PC-9 (cell line): ENCODE data around the gene ZNF784. TPM values are rescaled to one million over a fixed set of nuclear protein-coding genes. Genes with fewer than 3 reads are reported as not detected.

Experiments used
- BruUV-seq: library from RNA; stranded (reverse); fragments of 400-500 nt; replicated peaks from 2 replicates; lab custom pipeline; 2021; lab: Mats Ljungman, UMichigan
- CTCF ChIA-PET: fragments of 300-600 bp; sonication (Branson Sonifier 250); formaldehyde crosslinking; loops from one replicate; lab custom pipeline; 2022; ENCODE audit warnings: antibody characterized with exemption; lab: Charles Lee
- POLR2A ChIA-PET: fragments of 300-600 bp; sonication (Branson Sonifier 250); formaldehyde crosslinking; loops from one replicate; lab custom pipeline; 2022; ENCODE audit warnings: antibody characterized with exemption; ENCODE audit not compliant: unreplicated experiment; lab: Charles Lee
- DNase-seq, 2 experiments: peaks; one replicate each; pipeline versions ENCODE4 v3.0.0 to v3.0.0-alpha.2; 2015 to 2022; ENCODE audit warnings: mixed read lengths in 1 of 2
- H2AFZ ChIP-seq: fragments of 200-600 bp; sonication (generic); 2 replicates; pipeline ENCODE4 v1.8.1; 2017; ENCODE audit warnings: antibody characterized with exemption
- H3F3A ChIP-seq: fragments of 200-600 bp; sonication (generic); 2 replicates; pipeline ENCODE4 v1.8.1; 2017; ENCODE audit warnings: antibody characterized with exemption, mild to moderate bottlenecking, low read depth; ENCODE audit not compliant: insufficient read depth
- H3K27ac ChIP-seq: fragments of 200-600 bp; sonication (generic); 2 replicates; pipeline ENCODE4 v1.6.1; 2016; ENCODE audit warnings: mixed run types
- H3K27me3 ChIP-seq: fragments of 200-600 bp; sonication (generic); 2 replicates; pipeline ENCODE4 v1.6.1; 2016; ENCODE audit warnings: low read depth, mixed run types; ENCODE audit not compliant: insufficient read depth
- H3K36me3 ChIP-seq: fragments of 200-600 bp; sonication (generic); 2 replicates; pipeline ENCODE4 v1.6.1; 2016; ENCODE audit warnings: low read depth, mixed run types
- H3K4me1 ChIP-seq: fragments of 200-600 bp; sonication (generic); replicated peaks from 2 replicates; pipeline ENCODE4 v1.6.1; 2016; ENCODE audit warnings: mixed run types; ENCODE audit not compliant: insufficient read depth
- H3K4me2 ChIP-seq: fragments of 200-600 bp; sonication (generic); 2 replicates; pipeline ENCODE4 v1.6.1; 2017; ENCODE audit warnings: mixed run types
- H3K4me3 ChIP-seq: fragments of 200-600 bp; sonication (generic); 2 replicates; pipeline ENCODE4 v1.6.1; 2016; ENCODE audit warnings: mixed run types
- H3K79me2 ChIP-seq: fragments of 200-600 bp; sonication (generic); 2 replicates; pipeline ENCODE4 v1.6.1; 2017; ENCODE audit warnings: low read depth, mixed run types
- H3K9me2 ChIP-seq: fragments of 200-600 bp; sonication (generic); 2 replicates; pipeline ENCODE4 v1.8.1; 2017; ENCODE audit warnings: mild to moderate bottlenecking; ENCODE audit not compliant: insufficient read depth
- H3K9me3 ChIP-seq: fragments of 200-600 bp; sonication (generic); 2 replicates; pipeline ENCODE4 v1.8.1; 2016; ENCODE audit warnings: low read depth; ENCODE audit not compliant: insufficient read depth
- H4K20me1 ChIP-seq: fragments of 200-600 bp; sonication (generic); 2 replicates; pipeline ENCODE4 v1.8.1; 2017; ENCODE audit not compliant: insufficient read depth
- CTCF ChIP-seq: fragments of 200-600 bp; sonication (generic); conservative IDR thresholded peaks from 2 replicates; pipeline ENCODE4 v1.6.1; 2017; ENCODE audit warnings: mixed run types, antibody characterized with exemption, mild to moderate bottlenecking, moderate library complexity
- EZH2 ChIP-seq: fragments of 200-600 bp; sonication (generic); IDR thresholded peaks from 2 replicates; pipeline ENCODE4 v1.8.0; 2017; ENCODE audit warnings: antibody characterized with exemption, low read depth
- intact Hi-C: fragments of 100-400 bp; cut with micrococcal nuclease; formaldehyde crosslinking; loops from one replicate; pipeline ENCODE4 v1.10.0; 2022; ENCODE audit not compliant: unreplicated experiment
- total RNA-seq: library from RNA; stranded (reverse); gene quantifications from 2 replicates; pipeline ENCODE4 v1.2.3, GENCODE V29; 2021

Gene ZNF784
- total RNA-seq, 1 experiment from 2014 or later: 5.4 TPM

- no peak for DNase-seq
- peaks cover 5% of the 10 kb centered on the region; the same call in 1 of the 2 replicates for H3K4me1 ChIP-seq
- ChIA-PET POLR2A (interaction anchor here (0.7 kb wide), 1 partner anchor 106 kb away, joined by 4 read pairs; no protein-coding TSS in a partner anchor), CTCF (interaction anchor here (0.7 kb wide), 1 partner anchor 116 kb away, joined by 14 read pairs; no protein-coding TSS in a partner anchor)
- intact Hi-C loops: no loop called here
- H3K9me2 ChIP-seq: no peaks in the 10 kb centered on the region
- no peak overlapping the region for H3K4me2 ChIP-seq
- no peaks in the 10 kb centered on the region for H3K9me3 ChIP-seq
- TSS peak; percentile 3 for BruUV-seq
- H3K79me2 ChIP-seq: no peaks in the 10 kb centered on the region
- H3K27ac ChIP-seq: no peak overlapping the region
- H3K27me3 ChIP-seq: no peaks in the 10 kb centered on the region
- TF ChIP-seq CTCF (no peak), EZH2 (no peak)
- no peak overlapping the region for H3K4me3 ChIP-seq
- H4K20me1 ChIP-seq: peaks cover 10% of the 10 kb centered on the region
- H3K36me3 ChIP-seq: peaks cover 3% of the 10 kb centered on the region; the same call in 1 of the 2 replicates
- no peak overlapping the region for H2AFZ ChIP-seq
- peaks cover 35% of the 10 kb centered on the region for H3F3A ChIP-seq
These were observed 5.1 kb downstream of the ZNF784 start for GRCh38 chr19:55619286-55619685.

- TF ChIP-seq CTCF (no peak), EZH2 (no peak)
- no TSS peak for BruUV-seq
- intact Hi-C loops: no loop called here
- H3K9me2 ChIP-seq: no peaks in the 10 kb centered on the region
- DNase-seq: no peak
- no peaks in the 10 kb centered on the region for H3K9me3 ChIP-seq
- H3F3A ChIP-seq: peaks cover 30% of the 10 kb centered on the region
- H4K20me1 ChIP-seq: peaks cover 5% of the 10 kb centered on the region
- no peak overlapping the region for H3K4me3 ChIP-seq
- peaks cover 3% of the 10 kb centered on the region; the same call in 1 of the 2 replicates for H3K36me3 ChIP-seq
- H3K27me3 ChIP-seq: no peaks in the 10 kb centered on the region
- no peak overlapping the region for H3K4me2 ChIP-seq
- H3K79me2 ChIP-seq: no peaks in the 10 kb centered on the region
- CTCF ChIA-PET: interaction anchor here (0.7 kb wide), 2 partner anchors 15 to 115 kb away, joined by 3 to 14 read pairs; no protein-coding TSS in a partner anchor
- POLR2A ChIA-PET: no interaction called here
- H3K4me1 ChIP-seq: no peaks in the 10 kb centered on the region
- H3K27ac ChIP-seq: no peak overlapping the region
- H2AFZ ChIP-seq: no peak overlapping the region
These were observed 5.9 kb downstream of the ZNF784 start for GRCh38 chr19:55618426-55618825.

- Histone ChIP-seq H3K4me1 (no peaks in the 10 kb centered on the region), H3K4me3 (no peak overlapping the region), H2AFZ (no peak overlapping the region), H3K4me2 (no peak overlapping the region), H3K9me2 (no peaks in the 10 kb centered on the region), H3K36me3 (peaks cover 3% of the 10 kb centered on the region; the same call in 1 of the 2 replicates), H3K9me3 (no peaks in the 10 kb centered on the region), H3K27me3 (no peaks in the 10 kb centered on the region), H4K20me1 (peaks cover 9% of the 10 kb centered on the region), H3K79me2 (no peaks in the 10 kb centered on the region), H3K27ac (no peak overlapping the region), H3F3A (peaks cover 31% of the 10 kb centered on the region)
- no TSS peak for BruUV-seq
- intact Hi-C loops: no loop called here
- ChIA-PET CTCF (interaction anchor here (0.5 kb wide), 1 partner anchor 561 kb away, joined by 4 read pairs; no protein-coding TSS in a partner anchor), POLR2A (no interaction called here)
- no peak for TF ChIP-seq CTCF
- no peak for TF ChIP-seq EZH2
- no peak for DNase-seq
These were observed 6.9 kb downstream of the ZNF784 start for GRCh38 chr19:55617426-55617825.
